Brain pericyte (primary cell): Measurements from ENCODE around the gene STAMBPL1.

Source experiments
- DNase-seq: peaks from one replicate; pipeline ENCODE4 v3.0.0-alpha.2; 2012; ENCODE audit warnings: low read depth, low spot score

STAMBPL1 gene

GRCh38 chr10:88949912-88950837, 70.1 kb downstream of the STAMBPL1 start:
- DNase-seq = no peak

GRCh38 chr10:88952647-88953111, 72.6 kb downstream of the STAMBPL1 start, which contains the start of gene ACTA2:
Gene ACTA2 (minus strand): TSS chr10:88952773. CDS start chr10:88948930, 3,843 bp downstream.
- DNase-seq = no peak

DNA sequence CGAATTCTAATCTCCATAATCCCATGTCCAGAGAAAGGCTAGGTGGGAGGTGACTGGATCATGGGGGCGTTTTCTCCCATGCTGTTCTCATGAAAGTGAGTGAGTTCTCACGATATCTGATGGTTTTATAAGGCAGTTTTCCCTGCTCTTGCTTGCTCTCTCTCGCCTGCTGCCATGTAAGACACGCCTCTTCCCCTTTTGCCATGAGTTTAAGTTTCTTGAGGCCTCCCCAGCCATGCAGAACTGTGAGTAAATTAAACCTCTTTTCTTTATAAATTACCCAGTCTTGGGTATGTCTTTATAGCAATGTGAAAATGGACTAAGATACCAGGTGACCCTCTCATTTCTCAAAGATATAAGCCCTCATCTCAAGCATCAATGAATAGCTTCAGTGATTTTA, 73.6 kb downstream of the STAMBPL1 start:
- no peak for DNase-seq

GRCh38 chr10:88954458-88955083, 74.5 kb downstream of the STAMBPL1 start:
- DNase-seq = no peak

DNA sequence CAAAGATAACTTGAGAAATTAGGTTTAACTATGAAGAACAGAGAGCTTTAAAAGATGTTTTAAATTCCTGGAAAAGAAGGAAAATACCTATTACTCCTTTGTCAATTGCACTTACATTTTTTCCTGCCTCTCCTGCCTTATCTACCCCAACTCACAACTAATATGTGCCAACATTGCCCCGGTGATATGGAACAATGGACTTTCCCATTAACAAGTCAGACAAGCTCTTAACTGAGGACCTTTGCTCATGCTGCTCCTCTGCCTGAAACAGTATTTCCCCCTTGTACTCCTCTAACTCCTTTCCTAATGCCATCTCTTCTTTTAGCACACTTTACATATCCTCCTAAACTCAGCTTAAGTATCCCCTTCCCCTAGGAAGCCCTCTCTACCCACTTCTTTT, 77.3 kb downstream of the STAMBPL1 start:
- no peak for DNase-seq

DNA sequence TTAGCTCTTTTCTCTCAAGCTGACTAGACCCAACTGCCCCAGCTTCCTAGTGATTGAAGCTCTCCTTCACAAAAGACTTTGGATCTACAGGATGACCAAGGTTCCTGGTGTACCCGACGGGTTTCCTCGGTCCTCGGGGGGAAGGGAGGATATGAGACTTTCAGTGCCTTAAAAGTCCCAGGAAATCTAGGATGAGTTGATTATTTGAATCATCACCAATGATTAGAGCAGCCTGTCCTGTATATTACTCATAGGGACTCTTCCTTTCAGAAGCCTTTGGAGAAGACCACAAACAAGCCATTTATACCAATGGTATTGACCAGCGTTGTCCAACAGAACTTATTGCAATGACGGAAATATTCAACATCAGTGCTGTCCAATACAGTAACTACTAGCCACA, 78.7 kb downstream of the STAMBPL1 start:
- DNase-seq = no peak

DNA sequence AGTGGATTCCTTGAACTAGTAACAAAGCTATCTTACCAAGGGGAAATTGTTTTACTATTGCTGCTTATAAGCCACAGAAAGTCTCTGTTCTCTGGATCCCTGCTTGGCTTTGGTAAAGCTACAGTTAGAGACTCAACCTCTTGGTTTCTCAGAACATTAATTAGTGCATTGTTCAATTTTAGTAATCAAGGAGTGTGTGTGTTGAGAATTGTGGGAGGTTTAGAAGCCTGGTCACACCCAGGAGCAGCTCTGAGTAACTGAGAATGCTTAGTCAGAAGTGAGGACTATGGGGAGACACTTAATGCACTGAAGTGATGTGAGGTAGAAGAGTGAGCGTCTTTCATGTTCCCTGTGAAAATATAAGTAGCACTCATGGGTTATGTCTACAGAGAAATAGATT, 80.8 kb downstream of the STAMBPL1 start:
- no peak for DNase-seq

- no peak for DNase-seq
Measured at GRCh38 chr10:88961266-88961665, 81.2 kb downstream of the STAMBPL1 start.

- no peak for DNase-seq
Measured at GRCh38 chr10:88962336-88962735, 82.3 kb downstream of the STAMBPL1 start.

DNA sequence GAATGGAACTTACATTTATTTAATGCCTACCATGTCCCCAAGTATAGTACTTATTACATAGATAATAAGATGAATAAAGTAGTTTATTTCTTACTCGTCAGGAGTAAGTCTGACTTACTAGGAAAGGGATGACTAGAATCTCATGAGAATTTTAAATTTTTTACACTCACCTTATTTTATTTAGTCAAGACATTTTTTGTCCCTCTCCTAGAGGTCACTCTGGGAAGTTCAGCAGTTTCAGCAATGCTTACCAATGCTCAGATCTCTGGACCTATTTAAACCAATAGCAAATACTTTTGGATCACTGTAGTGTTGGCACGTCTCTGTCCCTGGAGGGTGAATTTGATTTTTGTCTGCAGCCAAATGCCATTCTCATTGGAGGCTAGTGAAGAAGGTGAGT, 83.3 kb downstream of the STAMBPL1 start:
- DNase-seq = no peak

- DNase-seq = no peak
Measured at GRCh38 chr10:88964360-88964759, 84.3 kb downstream of the STAMBPL1 start.

- no peak for DNase-seq
Measured at GRCh38 chr10:88964869-88965415, 84.9 kb downstream of the STAMBPL1 start.

- no peak for DNase-seq
Measured at GRCh38 chr10:88966797-88967196, 86.8 kb downstream of the STAMBPL1 start.

- no peak for DNase-seq
Measured at GRCh38 chr10:88968391-88968790, 88.3 kb downstream of the STAMBPL1 start.

- no peak for DNase-seq
Measured at GRCh38 chr10:88971221-88972061, 91.4 kb downstream of the STAMBPL1 start.
